Measurements from ENCODE around the gene NRXN3.

NRXN3 gene

GRCh38 chr14:78673845-78674244 lies 503.7 kb downstream of the NRXN3 start:
- Histone ChIP-seq H4K20me1 (ENCODE audit: low read depth, low read length) (no peaks in the 10 kb centered on the region), H3K27ac (ENCODE audit: low read depth, low read length) (no peak overlapping the region), H3K36me3 (ENCODE audit: low read length) (no peaks in the 10 kb centered on the region), H3K9ac (ENCODE audit: low read length) (no peak overlapping the region), H3K4me2 (ENCODE audit: low read depth, low read length, poor library complexity, severe bottlenecking) (no peak overlapping the region), H3K27me3 (ENCODE audit: low read length) (no peaks in the 10 kb centered on the region), H3K9me2 (replicated peaks; ENCODE audit: insufficient read depth, low read length) (no peaks in the 10 kb centered on the region), H3K9me3 (ENCODE audit: insufficient read depth, low read length) (no peaks in the 10 kb centered on the region), H3F3A (ENCODE audit: insufficient read depth) (no peaks in the 10 kb centered on the region), H3K79me2 (ENCODE audit: insufficient read depth, low read length) (no peaks in the 10 kb centered on the region), H3K4me3 (ENCODE audit: insufficient read depth, low read length, poor library complexity, severe bottlenecking) (no peak overlapping the region), H2AFZ (ENCODE audit: low read depth, low read length, severe bottlenecking) (no peak overlapping the region)
- TF ChIP-seq, protein P1, sequence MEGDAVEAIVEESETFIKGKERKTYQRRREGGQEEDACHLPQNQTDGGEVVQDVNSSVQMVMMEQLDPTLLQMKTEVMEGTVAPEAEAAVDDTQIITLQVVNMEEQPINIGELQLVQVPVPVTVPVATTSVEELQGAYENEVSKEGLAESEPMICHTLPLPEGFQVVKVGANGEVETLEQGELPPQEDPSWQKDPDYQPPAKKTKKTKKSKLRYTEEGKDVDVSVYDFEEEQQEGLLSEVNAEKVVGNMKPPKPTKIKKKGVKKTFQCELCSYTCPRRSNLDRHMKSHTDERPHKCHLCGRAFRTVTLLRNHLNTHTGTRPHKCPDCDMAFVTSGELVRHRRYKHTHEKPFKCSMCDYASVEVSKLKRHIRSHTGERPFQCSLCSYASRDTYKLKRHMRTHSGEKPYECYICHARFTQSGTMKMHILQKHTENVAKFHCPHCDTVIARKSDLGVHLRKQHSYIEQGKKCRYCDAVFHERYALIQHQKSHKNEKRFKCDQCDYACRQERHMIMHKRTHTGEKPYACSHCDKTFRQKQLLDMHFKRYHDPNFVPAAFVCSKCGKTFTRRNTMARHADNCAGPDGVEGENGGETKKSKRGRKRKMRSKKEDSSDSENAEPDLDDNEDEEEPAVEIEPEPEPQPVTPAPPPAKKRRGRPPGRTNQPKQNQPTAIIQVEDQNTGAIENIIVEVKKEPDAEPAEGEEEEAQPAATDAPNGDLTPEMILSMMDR (IDR thresholded peaks at IDR 0.05; ENCODE audit: insufficient read depth, low read length, poor library complexity, severe bottlenecking), result no peak
- no peak for TF ChIP-seq EZH2phosphoT487 (conservative IDR thresholded peaks at IDR 0.05; ENCODE audit: low read length)

DNA sequence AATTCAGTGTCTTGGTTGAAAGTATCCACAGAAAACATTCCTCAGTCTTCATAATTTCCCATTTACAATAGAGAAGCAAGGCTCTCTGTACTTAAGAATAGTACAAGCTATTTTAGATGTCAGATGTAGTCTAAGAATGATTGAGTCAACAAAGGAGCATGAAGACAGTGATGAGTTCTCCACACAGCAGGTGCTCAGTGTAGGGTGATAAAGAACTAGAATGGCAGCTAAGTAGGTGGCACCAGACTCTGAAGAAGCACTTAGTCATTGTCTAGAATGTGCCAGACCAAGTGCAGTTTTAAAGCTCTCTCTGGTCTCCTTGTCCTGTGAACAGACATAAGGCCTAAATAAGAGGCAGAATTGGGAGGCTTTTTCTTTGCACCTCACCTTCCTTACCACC lies 504.6 kb downstream of the NRXN3 start:
- no peak overlapping the region for H3K9ac ChIP-seq (ENCODE audit: low read length)
- no peak overlapping the region for H3K27ac ChIP-seq (ENCODE audit: low read depth, low read length)
- H3F3A ChIP-seq (ENCODE audit: insufficient read depth), result no peaks in the 10 kb centered on the region
- no peak overlapping the region for H2AFZ ChIP-seq (ENCODE audit: low read depth, low read length, severe bottlenecking)
- no peak overlapping the region for H3K4me2 ChIP-seq (ENCODE audit: low read depth, low read length, poor library complexity, severe bottlenecking)
- no peaks in the 10 kb centered on the region for H3K79me2 ChIP-seq (ENCODE audit: insufficient read depth, low read length)
- no peaks in the 10 kb centered on the region for H3K9me3 ChIP-seq (ENCODE audit: insufficient read depth, low read length)
- H3K9me2 ChIP-seq (replicated peaks; ENCODE audit: insufficient read depth, low read length), result no peaks in the 10 kb centered on the region
- TF ChIP-seq, protein P1 (IDR thresholded peaks at IDR 0.05; ENCODE audit: insufficient read depth, low read length, poor library complexity, severe bottlenecking), result no peak
- no peak for TF ChIP-seq EZH2phosphoT487 (conservative IDR thresholded peaks at IDR 0.05; ENCODE audit: low read length)
- no peak overlapping the region for H3K4me3 ChIP-seq (ENCODE audit: insufficient read depth, low read length, poor library complexity, severe bottlenecking)
- no peaks in the 10 kb centered on the region for H4K20me1 ChIP-seq (ENCODE audit: low read depth, low read length)
- no peaks in the 10 kb centered on the region for H3K36me3 ChIP-seq (ENCODE audit: low read length)
- no peaks in the 10 kb centered on the region for H3K27me3 ChIP-seq (ENCODE audit: low read length)

GRCh38 chr14:78683206-78683605 lies 513.0 kb downstream of the NRXN3 start:
- no peaks in the 10 kb centered on the region for H3K27me3 ChIP-seq (ENCODE audit: low read length)
- H3K36me3 ChIP-seq (ENCODE audit: low read length), result no peaks in the 10 kb centered on the region
- no peaks in the 10 kb centered on the region for H3K9me3 ChIP-seq (ENCODE audit: insufficient read depth, low read length)
- TF ChIP-seq EZH2phosphoT487 (conservative IDR thresholded peaks at IDR 0.05; ENCODE audit: low read length), result no peak
- TF ChIP-seq, protein P1 (IDR thresholded peaks at IDR 0.05; ENCODE audit: insufficient read depth, low read length, poor library complexity, severe bottlenecking), result no peak
- no peak overlapping the region for H3K4me3 ChIP-seq (ENCODE audit: insufficient read depth, low read length, poor library complexity, severe bottlenecking)
- no peak overlapping the region for H3K9ac ChIP-seq (ENCODE audit: low read length)
- H3K27ac ChIP-seq (ENCODE audit: low read depth, low read length), result no peak overlapping the region
- no peaks in the 10 kb centered on the region for H4K20me1 ChIP-seq (ENCODE audit: low read depth, low read length)
- H3K79me2 ChIP-seq (ENCODE audit: insufficient read depth, low read length), result no peaks in the 10 kb centered on the region
- no peak overlapping the region for H2AFZ ChIP-seq (ENCODE audit: low read depth, low read length, severe bottlenecking)
- no peak overlapping the region for H3K4me2 ChIP-seq (ENCODE audit: low read depth, low read length, poor library complexity, severe bottlenecking)
- H3F3A ChIP-seq (ENCODE audit: insufficient read depth), result no peaks in the 10 kb centered on the region
- no peaks in the 10 kb centered on the region for H3K9me2 ChIP-seq (replicated peaks; ENCODE audit: insufficient read depth, low read length)
